GM15510 (cell line): Measurements from ENCODE around the gene BMPER.

ENCODE experiments used
- POLR2A ChIP-seq: IDR thresholded peaks from 3 replicates; pipeline ENCODE4 v1.6.1; 2011; ENCODE audit warnings: borderline replicate concordance; ENCODE audit not compliant: insufficient read length; ENCODE audit errors: extremely low read depth

Gene BMPER

DNA sequence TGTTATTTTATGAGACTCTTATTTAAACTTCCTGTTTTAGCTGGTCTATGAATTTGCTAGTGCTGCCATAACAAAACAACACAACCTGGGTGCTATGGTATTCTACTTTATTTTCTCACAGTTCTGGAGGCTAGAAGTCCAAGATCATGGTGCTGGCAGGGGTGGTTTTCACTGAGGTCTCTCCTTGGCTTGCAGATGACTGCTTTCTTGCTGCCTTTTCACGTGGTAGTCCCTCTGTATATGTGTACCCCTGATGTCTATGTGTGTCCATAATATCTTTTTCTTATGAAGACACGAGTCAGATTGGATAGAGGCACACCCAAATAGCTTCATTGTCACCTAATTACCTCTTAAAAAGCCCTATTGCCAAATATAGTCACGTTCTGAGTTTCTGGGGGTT, 270.5 kb downstream of the BMPER start:
- TF ChIP-seq POLR2A: no peak

DNA sequence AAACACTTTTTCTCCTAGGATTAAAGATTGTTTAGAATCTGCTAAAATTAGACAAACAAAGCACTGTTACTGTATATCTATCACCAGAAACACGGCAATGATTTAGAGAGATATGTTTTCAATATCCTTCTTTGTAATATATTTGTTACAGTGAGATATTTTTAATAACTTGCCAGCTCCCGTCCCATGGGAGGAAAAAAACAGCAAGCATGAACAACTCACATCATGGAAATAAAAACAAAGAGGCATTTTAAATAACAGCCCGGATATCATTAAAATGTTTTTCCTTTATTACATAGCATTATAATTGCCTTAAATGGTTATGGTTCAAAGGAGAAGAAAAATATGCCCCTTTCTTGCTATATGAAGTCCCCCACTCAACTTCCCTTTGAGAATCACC, 272.1 kb downstream of the BMPER start:
- no peak for TF ChIP-seq POLR2A

DNA sequence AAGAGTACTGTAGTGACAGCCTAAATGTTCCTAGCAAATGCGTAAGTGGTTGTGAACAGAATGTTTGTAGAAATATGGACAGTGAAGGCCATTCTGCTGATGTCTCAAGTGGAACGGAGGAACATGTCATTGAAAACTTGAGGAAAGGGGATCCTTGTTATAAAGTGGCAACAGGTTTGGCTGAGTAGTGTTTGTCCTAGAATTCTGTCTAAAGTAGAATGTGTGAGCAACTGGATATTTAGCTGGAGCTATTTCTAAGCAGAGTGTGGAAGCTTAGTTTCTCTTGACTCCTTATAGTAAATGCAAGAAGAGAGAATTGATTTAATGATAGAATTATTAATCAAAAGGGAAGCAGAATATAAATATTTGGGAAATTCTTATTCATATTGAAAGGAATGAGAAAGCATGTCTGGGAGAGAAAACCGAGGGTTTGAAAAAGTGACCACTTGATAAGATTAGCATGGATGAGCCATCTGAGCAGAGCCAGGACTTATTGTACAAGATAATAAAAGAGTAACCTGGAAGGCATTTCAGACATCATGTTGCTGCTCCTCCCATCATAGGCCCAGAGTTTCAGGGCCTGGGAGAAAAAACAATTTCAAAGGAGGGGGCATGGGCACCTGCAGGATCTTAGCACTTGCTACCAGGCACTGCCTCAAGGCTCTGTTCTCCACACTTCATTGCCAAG, 276.1 kb downstream of the BMPER start:
- no peak for TF ChIP-seq POLR2A

DNA sequence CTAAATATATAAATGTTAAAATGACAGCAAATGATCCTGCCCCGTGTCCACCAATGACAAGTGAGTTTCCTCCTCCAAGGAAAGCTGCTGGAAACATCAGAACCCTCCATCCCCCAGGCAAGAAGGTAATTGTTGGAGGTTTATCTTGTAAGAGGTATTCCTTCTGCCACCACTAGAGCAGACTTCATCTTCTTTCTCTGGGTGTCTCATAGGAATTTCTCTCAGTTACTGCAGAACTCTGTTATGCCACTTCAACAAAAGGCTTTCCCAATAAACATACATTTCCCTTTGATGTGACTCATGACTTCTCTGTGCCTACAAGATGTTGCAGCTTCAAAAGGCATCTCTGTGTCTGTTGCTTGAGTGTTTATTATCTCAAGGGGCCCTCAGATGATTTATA, 279.1 kb downstream of the BMPER start:
- no peak for TF ChIP-seq POLR2A

DNA sequence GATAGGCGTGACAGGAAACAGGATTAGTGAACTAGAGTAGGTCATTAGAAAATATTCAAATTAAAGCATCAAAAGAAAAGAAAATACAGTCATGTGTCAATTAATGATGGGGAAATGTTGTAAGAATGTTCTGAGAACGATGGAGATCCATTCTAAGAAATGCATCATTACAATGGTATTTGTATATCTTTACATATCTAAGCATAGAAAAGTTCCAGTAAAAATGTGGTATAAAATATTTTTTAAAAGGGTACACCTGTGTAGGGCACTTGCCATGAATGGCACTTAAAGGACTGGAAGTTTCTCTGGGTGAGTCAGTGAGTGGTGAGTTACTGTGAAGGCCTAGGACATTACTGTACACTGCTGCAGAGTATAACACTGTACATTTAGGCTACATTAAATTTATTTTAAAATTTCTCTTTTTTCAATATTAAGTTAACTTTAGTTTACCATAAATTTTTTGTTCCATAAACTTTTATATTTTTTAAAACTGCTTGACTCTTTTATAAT, 282.5 kb downstream of the BMPER start:
- TF ChIP-seq POLR2A: no peak

DNA sequence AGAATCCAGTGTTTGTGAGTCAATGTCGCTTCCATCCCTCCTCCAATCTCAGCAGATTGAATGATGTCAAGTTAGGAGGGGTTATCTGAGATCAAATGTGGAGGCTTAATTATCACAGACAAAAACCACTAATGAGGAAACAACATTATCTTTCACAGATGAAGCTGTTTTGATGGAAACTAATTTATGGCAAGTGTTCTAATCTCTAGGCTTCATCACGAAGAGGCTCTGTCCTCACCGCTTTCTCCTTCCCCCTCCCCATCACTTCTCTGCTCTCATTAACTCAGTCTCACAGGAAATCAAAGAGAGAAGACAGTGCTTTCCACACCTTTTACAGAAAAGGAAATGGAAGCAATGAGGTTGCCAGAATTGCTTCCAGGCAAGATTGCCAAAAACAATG, 283.7 kb downstream of the BMPER start:
- TF ChIP-seq POLR2A: no peak

DNA sequence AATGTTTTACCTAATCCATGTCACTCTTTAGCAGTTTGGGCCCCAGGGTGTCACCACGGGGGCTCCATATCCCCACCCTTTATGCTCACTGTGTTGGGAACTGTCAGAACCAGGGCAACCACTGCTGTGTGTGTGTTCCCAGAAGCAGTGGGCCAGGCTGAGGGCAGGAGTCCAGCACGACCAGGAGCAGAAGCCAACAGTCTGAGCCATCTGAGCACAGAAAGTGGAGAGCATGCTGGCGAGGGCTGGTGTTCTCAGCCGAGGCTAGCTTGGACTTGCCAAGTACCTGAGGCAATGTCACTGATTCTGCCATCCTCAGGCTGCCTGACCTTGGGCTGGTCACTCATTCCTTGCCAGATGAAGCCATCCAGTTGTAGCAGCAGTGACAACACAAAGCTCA, 285.0 kb downstream of the BMPER start:
- TF ChIP-seq POLR2A: no peak

DNA sequence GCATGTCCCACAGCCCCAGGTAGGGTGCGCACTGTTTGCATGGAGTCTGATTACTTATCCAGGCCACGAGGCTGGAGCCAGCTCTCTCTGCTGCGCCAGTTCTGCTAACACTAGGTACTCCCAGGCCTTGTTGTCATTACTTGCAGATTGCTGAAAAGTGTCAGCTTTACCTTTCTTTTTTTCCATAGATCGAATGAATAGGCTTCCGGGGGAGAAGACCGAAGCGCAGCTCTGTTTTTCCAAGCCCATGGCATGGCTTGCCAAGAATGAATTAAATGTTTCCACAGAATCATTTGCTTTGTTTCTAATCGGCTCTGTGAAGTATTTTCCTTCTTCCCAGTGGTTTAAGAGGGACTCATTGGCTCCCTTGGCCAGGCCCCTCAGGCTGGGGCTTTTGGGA, 285.8 kb downstream of the BMPER start:
- TF ChIP-seq POLR2A: no peak

DNA sequence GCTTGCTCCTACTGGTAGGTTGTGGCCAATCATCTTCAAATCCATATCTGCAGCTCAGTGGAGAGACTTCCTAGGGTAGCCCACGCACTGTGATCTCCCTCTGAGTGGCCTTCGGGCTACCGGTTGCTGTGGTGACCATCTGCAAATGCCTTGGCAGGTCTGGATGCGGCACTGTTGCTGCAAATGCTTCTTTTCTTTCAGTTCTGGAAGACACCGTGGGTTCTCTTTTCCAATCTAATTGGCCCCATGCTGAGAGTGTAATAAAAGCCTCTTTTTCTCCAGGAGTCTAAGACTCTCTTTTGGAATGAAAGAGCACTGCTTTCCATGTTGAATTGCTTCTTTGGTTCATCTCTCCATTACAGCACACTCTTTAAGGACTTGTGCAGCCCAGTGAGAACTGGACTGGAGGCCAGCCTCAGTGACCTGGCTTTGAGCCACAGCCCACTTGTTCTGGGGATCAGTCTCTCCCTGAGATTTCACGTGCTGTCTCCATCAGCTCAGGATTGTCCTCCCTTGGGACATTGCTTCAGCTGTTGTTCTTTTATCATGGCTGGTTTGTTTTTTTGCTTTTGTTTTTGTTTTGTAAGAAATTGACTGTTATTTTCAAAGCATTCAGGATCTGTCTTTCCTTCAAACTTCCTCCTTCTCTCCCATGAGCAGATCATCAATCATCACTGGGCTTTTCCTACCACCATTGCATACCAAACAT, 286.6 kb downstream of the BMPER start:
- TF ChIP-seq POLR2A: no peak

DNA sequence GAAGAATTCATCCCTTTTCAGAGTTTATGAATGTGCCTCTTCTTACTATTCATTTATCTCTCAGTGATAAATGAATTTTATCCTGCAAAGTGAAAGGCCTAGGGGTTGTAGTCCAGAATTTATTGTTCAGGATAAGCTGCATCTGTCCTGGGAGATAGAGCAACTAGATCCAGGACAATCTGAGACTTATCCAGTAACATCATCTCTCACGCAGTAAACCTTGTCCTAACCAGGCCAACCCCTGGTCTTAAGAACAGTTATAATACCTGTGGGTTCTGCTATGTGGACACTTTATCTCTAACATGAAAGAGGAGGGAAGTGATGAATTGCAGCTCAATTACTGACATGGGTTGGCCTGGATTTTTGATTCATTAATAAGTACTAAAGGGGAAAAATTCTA, 287.6 kb downstream of the BMPER start:
- no peak for TF ChIP-seq POLR2A

DNA sequence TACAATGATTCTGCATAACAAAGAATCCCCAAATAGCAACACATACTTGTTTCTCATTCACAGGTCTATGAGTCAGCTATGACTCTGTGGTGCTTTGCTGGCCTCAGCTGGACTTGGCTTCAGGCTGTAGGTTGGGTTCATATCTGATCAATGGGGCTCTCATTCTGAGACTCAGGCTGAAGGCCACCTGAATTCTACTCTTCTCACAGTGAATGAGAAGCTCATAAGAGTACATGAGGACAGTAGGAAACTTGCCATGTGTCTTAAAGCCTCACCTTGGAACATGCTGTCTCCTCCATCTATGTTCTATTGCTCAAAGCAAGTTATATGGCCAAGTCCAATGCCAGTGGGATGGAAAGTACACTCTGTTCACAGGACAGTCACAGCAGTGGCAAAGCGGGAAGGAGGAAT, 292.9 kb downstream of the BMPER start:
- TF ChIP-seq POLR2A: no peak
